Smooth muscle cell (in vitro differentiated cells): ENCODE data around the gene SIL1. TPM values are rescaled to one million over a fixed set of nuclear protein-coding genes. Genes with fewer than 3 reads are reported as not detected.
A peak's percentile ranks its signal among the peaks of the same experiment; 100 is the strongest.

ENCODE experiments used
- DNase-seq: peaks from one replicate; lab custom pipeline; 2025; ENCODE audit not compliant: unreplicated experiment; lab: John Stamatoyannopoulos, UW
- H2AFZ ChIP-seq: fragments of 200-600 bp; sonication (generic); 2 replicates; pipeline ENCODE4 v1.6.0; 2016; ENCODE audit warnings: antibody characterized with exemption, low read depth, mild to moderate bottlenecking
- H3F3A ChIP-seq: fragments of 200-600 bp; sonication (generic); 2 replicates; pipeline ENCODE4 v1.6.0; 2017; ENCODE audit warnings: antibody characterized with exemption, low read depth
- H3K27ac ChIP-seq: fragments of 200-600 bp; sonication (generic); 2 replicates; pipeline ENCODE4 v1.5.1; 2016; ENCODE audit warnings: low read depth, mild to moderate bottlenecking
- H3K27me3 ChIP-seq: fragments of 200-600 bp; sonication (generic); 2 replicates; pipeline ENCODE4 v1.6.1; 2016; ENCODE audit warnings: low read depth, mild to moderate bottlenecking
- H3K36me3 ChIP-seq: fragments of 200-600 bp; sonication (generic); 2 replicates; pipeline ENCODE4 v1.5.1; 2016; ENCODE audit warnings: low read depth
- H3K4me1 ChIP-seq: fragments of 200-600 bp; sonication (generic); 2 replicates; pipeline ENCODE4 v1.5.1; 2016; ENCODE audit warnings: low read depth
- H3K4me2 ChIP-seq: fragments of 200-600 bp; sonication (generic); 2 replicates; pipeline ENCODE4 v1.6.0; 2016; ENCODE audit warnings: mild to moderate bottlenecking
- H3K4me3 ChIP-seq: fragments of 200-600 bp; sonication (generic); 2 replicates; pipeline ENCODE4 v1.5.1; 2016; ENCODE audit warnings: mild to moderate bottlenecking
- H3K79me2 ChIP-seq: fragments of 200-600 bp; sonication (generic); 2 replicates; pipeline ENCODE4 v1.6.0; 2016; ENCODE audit warnings: low read depth, mild to moderate bottlenecking
- H3K9ac ChIP-seq: fragments of 200-600 bp; sonication (generic); 2 replicates; pipeline ENCODE4 v1.6.0; 2016; ENCODE audit warnings: low read depth
- H3K9me3 ChIP-seq: fragments of 200-600 bp; sonication (generic); replicated peaks from 2 replicates; pipeline ENCODE4 v1.5.1; 2016; ENCODE audit warnings: low read depth
- H4K20me1 ChIP-seq: fragments of 200-600 bp; sonication (generic); 2 replicates; pipeline ENCODE4 v1.6.0; 2016; ENCODE audit warnings: low read depth
- WGBS: methylation state at CpG from one replicate; pipeline ENCODE4 v1.1.7; 2016; ENCODE audit warnings: low lambda C conversion rate; 5-methylcytosine and 5-hydroxymethylcytosine counted together
- polyA plus RNA-seq: library from polyadenylated mRNA; unstranded; fragments of >200 nt; fragmentation: Nextera tagmentation; extraction: Ambion mirVana; gene quantifications from 2 replicates; pipeline ENCODE4 v1.2.1, GENCODE V29; 2016
- total RNA-seq: library from RNA; depleted of rRNA; stranded (reverse); fragments of >200 nt; gene quantifications from 2 replicates; pipeline ENCODE4 v1.2.3, GENCODE V29; 2014
- TF ChIP-seq, protein P1 (sequence below): fragments of 200-600 bp; sonication (generic); IDR thresholded peaks from 2 replicates; pipeline ENCODE4 v1.5.1; 2017; ENCODE audit warnings: borderline replicate concordance, mild to moderate bottlenecking, antibody characterized with exemption; ENCODE audit not compliant: insufficient read depth, poor library complexity, severe bottlenecking

Gene SIL1
- total and polyA plus RNA-seq, 2 experiments from 2014 or later: 45.5 to 119 TPM

GRCh38 chr5:138903130-138903775 is 294.9 kb downstream of the SIL1 start:
- Histone ChIP-seq H3K36me3 (peaks cover 17% of the 10 kb centered on the region), H3F3A (peaks cover 4% of the 10 kb centered on the region), H3K4me1 (no peaks in the 10 kb centered on the region), H3K4me3 (no peak overlapping the region), H4K20me1 (peaks cover 38% of the 10 kb centered on the region), H3K9me3 (no peaks in the 10 kb centered on the region), H2AFZ (no peak overlapping the region), H3K27ac (peak overlapping the region; percentile 66), H3K79me2 (peaks cover 19% of the 10 kb centered on the region), H3K4me2 (no peak overlapping the region), H3K27me3 (no peaks in the 10 kb centered on the region), H3K9ac (peak overlapping the region; percentile 13)
- TF ChIP-seq, protein P1, sequence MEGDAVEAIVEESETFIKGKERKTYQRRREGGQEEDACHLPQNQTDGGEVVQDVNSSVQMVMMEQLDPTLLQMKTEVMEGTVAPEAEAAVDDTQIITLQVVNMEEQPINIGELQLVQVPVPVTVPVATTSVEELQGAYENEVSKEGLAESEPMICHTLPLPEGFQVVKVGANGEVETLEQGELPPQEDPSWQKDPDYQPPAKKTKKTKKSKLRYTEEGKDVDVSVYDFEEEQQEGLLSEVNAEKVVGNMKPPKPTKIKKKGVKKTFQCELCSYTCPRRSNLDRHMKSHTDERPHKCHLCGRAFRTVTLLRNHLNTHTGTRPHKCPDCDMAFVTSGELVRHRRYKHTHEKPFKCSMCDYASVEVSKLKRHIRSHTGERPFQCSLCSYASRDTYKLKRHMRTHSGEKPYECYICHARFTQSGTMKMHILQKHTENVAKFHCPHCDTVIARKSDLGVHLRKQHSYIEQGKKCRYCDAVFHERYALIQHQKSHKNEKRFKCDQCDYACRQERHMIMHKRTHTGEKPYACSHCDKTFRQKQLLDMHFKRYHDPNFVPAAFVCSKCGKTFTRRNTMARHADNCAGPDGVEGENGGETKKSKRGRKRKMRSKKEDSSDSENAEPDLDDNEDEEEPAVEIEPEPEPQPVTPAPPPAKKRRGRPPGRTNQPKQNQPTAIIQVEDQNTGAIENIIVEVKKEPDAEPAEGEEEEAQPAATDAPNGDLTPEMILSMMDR: no peak
- DNase-seq: no peak
- WGBS: 76% methylated on average over 10 of the region's 10 CpGs

DNA sequence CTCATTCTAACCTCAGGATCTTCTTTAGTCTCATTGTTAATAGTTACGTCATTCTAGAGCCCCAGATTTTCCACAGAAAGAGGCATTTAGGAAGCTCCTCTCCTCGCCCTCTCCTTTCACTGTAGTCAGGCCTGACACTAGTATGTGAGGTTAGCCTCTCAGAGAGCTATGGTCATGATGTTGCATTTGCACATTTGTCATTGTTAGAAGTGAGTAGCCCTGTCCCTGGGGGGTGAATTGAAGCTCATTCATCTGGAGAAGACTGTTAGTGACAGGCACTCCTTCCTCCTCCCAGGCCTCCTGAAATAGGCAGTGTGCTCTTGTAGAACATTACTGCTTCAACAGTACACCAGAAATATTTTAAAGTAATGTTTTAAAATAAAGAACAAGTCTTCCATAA is 296.5 kb downstream of the SIL1 start:
- Histone ChIP-seq H2AFZ (no peak overlapping the region), H3K9me3 (no peaks in the 10 kb centered on the region), H3K79me2 (peaks cover 26% of the 10 kb centered on the region), H3F3A (peaks cover 7% of the 10 kb centered on the region), H3K4me3 (no peak overlapping the region), H3K4me2 (no peak overlapping the region), H3K9ac (no peak overlapping the region), H3K27ac (peak overlapping the region; percentile 3), H3K36me3 (peaks cover 19% of the 10 kb centered on the region), H4K20me1 (peaks cover 24% of the 10 kb centered on the region), H3K27me3 (no peaks in the 10 kb centered on the region), H3K4me1 (no peaks in the 10 kb centered on the region)
- TF ChIP-seq, protein P1: no peak
- DNase-seq: no peak
- whole genome bisulfite sequencing: 98% methylated on average over 2 of the region's 2 CpGs

DNA sequence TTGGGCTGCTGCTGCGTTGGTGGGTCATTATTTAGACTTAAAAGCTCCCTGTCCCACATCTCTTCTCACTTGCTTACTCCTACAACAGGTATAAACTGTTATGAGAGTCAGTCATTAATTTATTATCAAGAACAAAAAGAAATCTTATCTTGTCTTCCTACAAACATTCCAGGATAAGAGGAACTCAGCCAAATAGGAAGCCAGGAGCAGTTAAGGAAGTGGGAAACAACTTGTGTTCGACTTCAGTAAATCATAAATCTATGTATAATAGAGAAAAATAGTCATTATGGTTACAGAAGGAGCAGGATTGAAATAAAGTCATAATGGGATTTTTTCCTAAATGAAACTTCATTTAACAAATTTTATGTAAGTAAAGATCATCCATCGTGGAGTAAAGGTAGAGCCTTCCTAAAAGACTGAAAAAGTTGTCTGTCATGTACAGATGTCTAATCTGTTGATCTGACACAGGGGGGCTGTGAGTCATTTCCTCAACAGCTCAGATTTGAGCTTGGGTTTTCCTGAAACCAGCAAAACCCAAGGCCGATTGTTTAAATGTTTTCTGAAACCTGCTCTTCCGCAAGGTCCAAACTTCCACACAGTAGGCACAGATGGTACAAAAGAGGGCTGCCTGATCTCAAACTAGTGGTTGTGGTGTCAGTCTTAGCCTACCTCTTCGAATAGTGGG is 297.7 kb downstream of the SIL1 start:
- H3K27me3 ChIP-seq: no peaks in the 10 kb centered on the region
- DNase-seq: no peak
- WGBS: 65% methylated on average over 6 of the region's 6 CpGs
- H3K9ac ChIP-seq: no peak overlapping the region
- H3K79me2 ChIP-seq: peaks cover 38% of the 10 kb centered on the region
- peaks cover 16% of the 10 kb centered on the region for H3K36me3 ChIP-seq
- TF ChIP-seq, protein P1: no peak
- H3K4me3 ChIP-seq: no peak overlapping the region
- H3K9me3 ChIP-seq: no peaks in the 10 kb centered on the region
- H3K4me2 ChIP-seq: no peak overlapping the region
- peaks cover 21% of the 10 kb centered on the region for H4K20me1 ChIP-seq
- no peaks in the 10 kb centered on the region for H3K4me1 ChIP-seq
- H2AFZ ChIP-seq: no peak overlapping the region
- H3F3A ChIP-seq: peaks cover 7% of the 10 kb centered on the region
- peak overlapping the region; percentile 56 for H3K27ac ChIP-seq

DNA sequence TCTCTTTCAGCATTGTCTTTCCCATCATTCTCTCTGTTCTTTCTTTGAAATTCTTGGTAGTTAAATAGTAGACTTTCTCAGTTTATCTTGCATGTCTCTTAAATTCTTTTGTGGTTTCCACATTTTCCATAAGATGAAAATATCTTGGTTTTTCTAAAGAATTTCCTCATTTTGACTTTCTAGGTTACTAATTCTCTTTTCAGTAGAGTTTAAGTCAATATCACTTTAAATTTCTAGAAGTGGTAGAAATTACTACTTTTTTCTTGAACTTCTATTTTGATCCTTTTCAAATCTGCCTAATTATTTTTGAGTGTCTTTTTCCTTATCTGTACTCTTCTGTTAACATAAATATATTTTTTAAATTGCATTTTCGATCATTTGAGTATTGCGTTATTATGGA is 299.4 kb downstream of the SIL1 start:
- no peak overlapping the region for H3K4me2 ChIP-seq
- H3F3A ChIP-seq: peaks cover 7% of the 10 kb centered on the region
- peaks cover 14% of the 10 kb centered on the region for H3K36me3 ChIP-seq
- TF ChIP-seq, protein P1: no peak
- DNase-seq: no peak
- H3K4me1 ChIP-seq: no peaks in the 10 kb centered on the region
- no peaks in the 10 kb centered on the region for H3K9me3 ChIP-seq
- WGBS: 99% methylated on average over 2 of the region's 2 CpGs
- peaks cover 33% of the 10 kb centered on the region for H4K20me1 ChIP-seq
- peaks cover 41% of the 10 kb centered on the region for H3K79me2 ChIP-seq
- no peak overlapping the region for H3K9ac ChIP-seq
- no peaks in the 10 kb centered on the region for H3K27me3 ChIP-seq
- no peak overlapping the region for H3K4me3 ChIP-seq
- no peak overlapping the region for H3K27ac ChIP-seq
- H2AFZ ChIP-seq: no peak overlapping the region
